ENCODE results near the gene ZFX. TPM values are rescaled to one million over a fixed set of nuclear protein-coding genes. Genes with fewer than 3 reads are reported as not detected.
A peak's percentile ranks its signal among the peaks of the same experiment; 100 is the strongest.

Gene ZFX
- total RNA-seq, 1 experiment from 2014 or later: 66.8 TPM

GRCh38 chrX:24117258-24117657 is 32.3 kb upstream of the ZFX start:
- H2AK5ac ChIP-seq (ENCODE audit: insufficient read length, low read length): no peak overlapping the region
- H3K4ac ChIP-seq (ENCODE audit: low read depth, low read length): no peak overlapping the region
- no peak overlapping the region for H3K9ac ChIP-seq (ENCODE audit: extremely low read depth, insufficient read length, low read length)
- no CpG with 5 or more reads among the region's 3 CpGs for WGBS (ENCODE audit: extremely low coverage, insufficient read length, low lambda C conversion rate)
- no peaks in the 10 kb centered on the region for H3K79me2 ChIP-seq (ENCODE audit: insufficient read depth, low read length)
- H3K27me3 Mint-ChIP-seq (ENCODE audit: low read depth): no peaks in the 10 kb centered on the region
- no peaks in the 10 kb centered on the region for H3K4me1 Mint-ChIP-seq
- DNase-seq: no peak
- H3K14ac ChIP-seq (ENCODE audit: insufficient read depth, low read length): no peak overlapping the region
- no peak for TF ChIP-seq CTCF (conservative IDR thresholded peaks at IDR 0.05)
- no peak overlapping the region for H3T11ph ChIP-seq (ENCODE audit: low read length)
- no peak overlapping the region for H3K4me3 Mint-ChIP-seq
- no peaks in the 10 kb centered on the region for H3K36me3 Mint-ChIP-seq (ENCODE audit: insufficient read depth in 1 of 3, low read depth in 3 of 3)
- H3K27ac ChIP-seq (ENCODE audit: insufficient read length, low read depth, low read length): no peak overlapping the region
- no peaks in the 10 kb centered on the region for H3K23me2 ChIP-seq (ENCODE audit: insufficient read length, low read depth, low read length, poor library complexity, severe bottlenecking)
- no peaks in the 10 kb centered on the region for H3K9me3 Mint-ChIP-seq
- H2AFZ ChIP-seq (ENCODE audit: low read length): no peak overlapping the region
- H3K27ac Mint-ChIP-seq: peak overlapping the region in 1 of 3 experiments; percentile 33; a peak in 2 of 7 replicates
- H3K23ac ChIP-seq (ENCODE audit: insufficient read length, low read depth, low read length): no peak overlapping the region
- H3K9me3 ChIP-seq (ENCODE audit: control insufficient read depth, low read depth, low read length): no peaks in the 10 kb centered on the region
- no peak overlapping the region for H4K8ac ChIP-seq (replicated peaks; ENCODE audit: insufficient read length, low read depth, low read length)
- no peaks in the 10 kb centered on the region for H3K27me3 ChIP-seq (ENCODE audit: insufficient read depth, low read length)
- H3K4me2 ChIP-seq (ENCODE audit: insufficient read depth, insufficient read length, low read length): no peak overlapping the region
- H2BK20ac ChIP-seq (ENCODE audit: low read depth, low read length, poor library complexity, severe bottlenecking): no peak overlapping the region
- H2BK5ac ChIP-seq (ENCODE audit: insufficient read length, low read length): no peak overlapping the region
- H3K56ac ChIP-seq (ENCODE audit: insufficient read length, low read depth, low read length): no peak overlapping the region
- H3K18ac ChIP-seq (ENCODE audit: insufficient read length, low read depth, low read length): no peak overlapping the region
- no peak overlapping the region for H4K91ac ChIP-seq (ENCODE audit: insufficient read length, low read depth, low read length)
- H4K5ac ChIP-seq (ENCODE audit: insufficient read length, low read depth, low read length): no peak overlapping the region
- no peaks in the 10 kb centered on the region for H4K20me1 ChIP-seq (ENCODE audit: control insufficient read depth, insufficient read depth, insufficient read length)
- H2BK12ac ChIP-seq (ENCODE audit: insufficient read length, low read depth, low read length): no peak overlapping the region
- no peak overlapping the region for H2BK120ac ChIP-seq (ENCODE audit: low read depth, low read length, poor library complexity, severe bottlenecking)
- H3K79me1 ChIP-seq (ENCODE audit: insufficient read depth, low read depth, low read length, poor library complexity, severe bottlenecking): no peaks in the 10 kb centered on the region
- H2BK15ac ChIP-seq (ENCODE audit: low read depth, low read length): no peak overlapping the region
- no peaks in the 10 kb centered on the region for H3K4me1 ChIP-seq (ENCODE audit: insufficient read depth, low read length)
